Esophagus squamous epithelium (tissue), 5 donors: ENCODE results near the gene AGBL5. TPM values are rescaled to one million over a fixed set of nuclear protein-coding genes. Genes with fewer than 3 reads are reported as not detected.

Experiments used
- DNase-seq: peaks from one replicate; lab custom pipeline; 2025; lab: John Stamatoyannopoulos, UW
- H3K27ac ChIP-seq, 4 donors: fragments of 200-600 bp; sonication (generic); one replicate each; pipeline ENCODE4 v1.5.1; 2016 to 2019; ENCODE audit warnings: mild to moderate bottlenecking in 1 of 4
- H3K27me3 ChIP-seq, 4 donors: fragments of 200-600 bp; sonication (generic); 1 replicate in 3 of 4; 2 replicates in 1 of 4; pipeline versions ENCODE4 v1.5.1 to v1.6.0; 2017 to 2021; ENCODE audit warnings: antibody characterized with exemption in 1 of 4
- H3K36me3 ChIP-seq, 3 donors: fragments of 200-600 bp; sonication (generic); one replicate each; pipeline ENCODE4 v1.5.1; 2016 to 2019
- H3K4me1 ChIP-seq, 3 donors: fragments of 200-600 bp; sonication (generic); one replicate each; pipeline ENCODE4 v1.5.1; 2017 to 2019
- H3K4me3 ChIP-seq, 4 donors: fragments of 200-600 bp; sonication (generic); 1 replicate in 3 of 4; 2 replicates in 1 of 4; pipeline ENCODE4 v1.5.1; 2016 to 2019; ENCODE audit warnings: mild to moderate bottlenecking in 2 of 4, moderate library complexity in 1 of 4
- H3K9me3 ChIP-seq, 3 donors: fragments of 200-600 bp; sonication (generic); one replicate each; pipeline ENCODE4 v1.5.1; 2016 to 2019
- POLR2A ChIP-seq, 4 donors: fragments of 450-650 bp; IDR thresholded peaks; one replicate each; pipeline ENCODE4 v1.6.1; 2017; ENCODE audit warnings: antibody characterized with exemption in 4 of 4, mild to moderate bottlenecking in 4 of 4, moderate library complexity in 3 of 4
- WGBS, 2 donors: methylation state at CpG; one replicate each; pipeline ENCODE4 v1.1.5; 2018; 5-methylcytosine and 5-hydroxymethylcytosine counted together
- intact Hi-C: fragments of 100-400 bp; cut with DNase I; formaldehyde crosslinking; loops from one replicate; pipeline ENCODE4 v1.15.0; 2022
- total RNA-seq, 4 donors: library from RNA; depleted of rRNA; stranded (reverse); fragments of >200 nt; gene quantifications; one replicate each; pipeline ENCODE4 v1.1.0, GENCODE V29; 2016
- TF ChIP-seq, protein P1 (sequence below), 6 experiments: fragments of 450-650 bp in 4 of 6; fragments of 200-600 bp in 2 of 6; sonication (generic) in 2 of 6; IDR thresholded peaks; one replicate each; pipeline ENCODE4 v1.5.1; 2016 to 2019; ENCODE audit warnings: antibody characterized with exemption in 6 of 6, mild to moderate bottlenecking in 4 of 6, moderate library complexity in 4 of 6
- donor health status: DM: yes; HTN: yes; CAD: no.

AGBL5 gene
- total RNA-seq, 4 donors from 2014 or later, result 4.7 to 12.4 (median 9.6) TPM

DNA sequence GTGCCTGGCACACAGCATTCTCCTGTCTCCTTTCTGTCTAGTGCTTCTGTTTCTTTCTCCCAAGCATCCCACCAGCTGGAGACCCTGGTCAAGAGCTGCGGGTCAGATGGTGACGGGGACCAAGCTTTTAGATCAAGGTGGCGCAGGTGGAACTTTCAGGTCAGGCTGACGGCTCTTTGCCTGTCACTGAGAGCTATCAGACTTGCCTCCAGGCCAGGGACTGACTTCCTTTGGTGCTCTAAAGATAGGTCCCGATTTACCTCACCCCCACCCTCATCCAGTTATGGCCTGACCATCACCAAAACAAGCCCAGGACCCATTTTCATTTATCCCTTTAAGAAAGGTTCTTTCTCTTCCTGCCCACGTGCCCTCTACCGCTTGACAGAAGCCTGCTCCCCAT is 25.8 kb downstream of the AGBL5 start:
- intact Hi-C loops, result no loop called here
- Histone ChIP-seq H3K27me3 (no peaks in the 10 kb centered on the region), H3K9me3 (no peaks in the 10 kb centered on the region), H3K27ac (peak overlapping the region in 3 of 4 donors; percentile 29 to 98 (median 83)), H3K4me3 (no peak overlapping the region), H3K4me1 (peaks cover 20 to 91% (median 44%) of the 10 kb centered on the region in 3 donors), H3K36me3 (no peaks in the 10 kb centered on the region)
- no peak for DNase-seq
- TF ChIP-seq, protein P1, sequence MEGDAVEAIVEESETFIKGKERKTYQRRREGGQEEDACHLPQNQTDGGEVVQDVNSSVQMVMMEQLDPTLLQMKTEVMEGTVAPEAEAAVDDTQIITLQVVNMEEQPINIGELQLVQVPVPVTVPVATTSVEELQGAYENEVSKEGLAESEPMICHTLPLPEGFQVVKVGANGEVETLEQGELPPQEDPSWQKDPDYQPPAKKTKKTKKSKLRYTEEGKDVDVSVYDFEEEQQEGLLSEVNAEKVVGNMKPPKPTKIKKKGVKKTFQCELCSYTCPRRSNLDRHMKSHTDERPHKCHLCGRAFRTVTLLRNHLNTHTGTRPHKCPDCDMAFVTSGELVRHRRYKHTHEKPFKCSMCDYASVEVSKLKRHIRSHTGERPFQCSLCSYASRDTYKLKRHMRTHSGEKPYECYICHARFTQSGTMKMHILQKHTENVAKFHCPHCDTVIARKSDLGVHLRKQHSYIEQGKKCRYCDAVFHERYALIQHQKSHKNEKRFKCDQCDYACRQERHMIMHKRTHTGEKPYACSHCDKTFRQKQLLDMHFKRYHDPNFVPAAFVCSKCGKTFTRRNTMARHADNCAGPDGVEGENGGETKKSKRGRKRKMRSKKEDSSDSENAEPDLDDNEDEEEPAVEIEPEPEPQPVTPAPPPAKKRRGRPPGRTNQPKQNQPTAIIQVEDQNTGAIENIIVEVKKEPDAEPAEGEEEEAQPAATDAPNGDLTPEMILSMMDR (IDR thresholded peaks at IDR 0.05), result no peak
- TF ChIP-seq POLR2A (IDR thresholded peaks at IDR 0.05), result no peak
- 62 to 67% methylated on average over 7 of the region's 7 CpGs for WGBS, 2 donors

DNA sequence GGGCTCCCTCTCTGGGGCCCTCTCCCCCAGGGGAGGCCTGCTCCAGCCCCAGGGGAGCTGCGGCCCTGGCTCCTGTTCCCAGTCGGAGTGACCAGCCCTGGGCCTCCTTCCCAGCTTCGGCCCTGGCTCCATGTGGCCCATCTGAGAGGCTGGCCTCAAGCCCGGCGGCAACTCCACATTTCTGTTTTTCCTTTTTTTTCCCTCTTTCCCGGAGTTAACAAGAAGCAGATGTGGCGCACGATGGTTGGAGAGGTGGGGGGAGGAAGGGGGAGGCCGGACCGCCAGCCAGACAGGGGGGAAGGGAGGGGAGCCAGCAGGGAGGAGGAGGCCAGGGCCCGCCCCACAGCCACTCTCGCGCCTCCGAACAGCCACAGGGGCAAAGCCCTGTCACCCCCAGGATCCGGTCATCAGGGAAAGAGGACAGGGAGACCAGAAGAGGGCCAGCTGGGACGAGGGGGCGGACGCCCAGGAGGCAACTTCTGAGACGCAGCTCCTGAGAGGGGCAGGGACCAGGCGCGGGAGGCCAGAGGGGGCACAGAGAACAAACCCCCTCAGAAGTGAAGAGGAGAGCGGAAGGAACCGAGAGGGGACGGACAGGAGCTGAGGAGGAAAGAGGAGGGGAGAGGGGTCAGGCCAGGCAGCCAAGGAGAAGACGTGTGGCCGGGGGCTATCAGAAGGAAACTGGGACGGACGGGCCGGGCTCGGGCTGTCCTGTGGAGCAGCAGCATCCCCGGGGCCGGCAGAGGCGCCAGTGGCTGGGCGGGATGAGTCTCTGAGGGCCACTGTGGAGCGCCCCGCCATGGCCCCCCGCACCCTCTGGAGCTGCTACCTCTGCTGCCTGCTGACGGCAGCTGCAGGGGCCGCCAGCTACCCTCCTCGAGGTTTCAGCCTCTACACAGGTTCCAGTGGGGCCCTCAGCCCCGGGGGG is 27.1 kb downstream of the AGBL5 start, which contains the start of gene EMILIN1:
Gene EMILIN1, plus strand, starts transcription at position 349 of the 928 bp plus-strand sequence. Its CDS starts 451 bp downstream, at position 800.
- H3K36me3 ChIP-seq, result no peaks in the 10 kb centered on the region
- H3K27me3 ChIP-seq, result no peaks in the 10 kb centered on the region
- H3K4me1 ChIP-seq, result peaks cover 21 to 91% (median 37%) of the 10 kb centered on the region in 3 donors
- H3K4me3 ChIP-seq, result peak within 1 kb of the TSS; percentile 28 to 63 (median 48)
- peak within 1 kb of the TSS; percentile 71 to 98 (median 84) for H3K27ac ChIP-seq
- no peak for DNase-seq
- TF ChIP-seq POLR2A (IDR thresholded peaks at IDR 0.05), result peak in 2 of 4 donors; percentile 13 to 41
- TF ChIP-seq, protein P1 (IDR thresholded peaks at IDR 0.05), result no peak
- WGBS, 2 donors, result 40 to 57% methylated on average over 17 to 23 of the region's 41 CpGs
- intact Hi-C loops, result no loop called here
- no peaks in the 10 kb centered on the region for H3K9me3 ChIP-seq

DNA sequence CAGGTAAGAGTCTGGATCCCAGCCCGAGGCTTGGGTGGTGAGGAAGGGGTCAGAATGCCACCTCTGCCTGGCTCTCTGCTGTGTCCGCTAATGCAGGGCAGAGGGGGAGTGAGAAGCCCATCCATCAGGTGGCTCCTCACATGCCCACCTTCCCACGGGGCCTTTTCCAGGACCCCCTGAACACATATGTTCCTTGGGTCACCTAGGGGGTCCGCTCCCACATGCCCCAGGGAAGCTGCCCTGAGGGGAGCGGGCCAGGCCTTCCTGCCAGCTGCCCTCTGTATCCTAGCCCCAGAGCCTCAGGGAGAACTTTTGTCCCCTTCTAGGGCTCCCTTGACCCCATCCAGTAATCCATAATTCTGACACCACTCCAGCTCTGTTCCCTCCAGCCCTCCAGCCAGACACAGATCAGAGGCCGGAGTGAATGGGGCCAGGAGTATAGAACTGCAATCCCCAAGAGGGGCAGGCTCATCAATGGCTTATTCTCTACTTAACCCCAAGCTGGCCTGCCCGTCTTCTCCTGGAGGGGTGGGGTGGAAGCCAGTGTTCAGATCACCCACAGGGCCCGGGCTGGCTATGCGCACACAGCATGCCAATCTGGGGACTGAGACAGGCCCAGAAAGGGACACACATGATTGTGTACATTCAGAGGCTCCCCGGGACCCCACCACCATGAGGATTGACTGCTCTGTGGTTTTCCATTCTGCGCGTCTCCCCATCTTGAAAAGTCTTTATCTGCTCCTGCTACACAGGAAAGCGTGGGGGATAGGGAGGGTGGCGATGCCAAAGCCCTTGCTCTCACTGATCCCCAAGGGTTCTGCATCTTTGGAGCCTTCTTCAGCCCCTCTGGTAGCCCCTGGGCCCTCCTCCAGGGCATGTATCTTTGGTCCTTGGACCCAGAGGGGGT is 28.0 kb downstream of the AGBL5 start:
- DNase-seq, result no peak
- H3K36me3 ChIP-seq, result no peaks in the 10 kb centered on the region
- TF ChIP-seq POLR2A (IDR thresholded peaks at IDR 0.05), result no peak
- TF ChIP-seq, protein P1 (IDR thresholded peaks at IDR 0.05), result no peak
- peak overlapping the region; percentile 71 to 98 (median 84) for H3K27ac ChIP-seq
- intact Hi-C loops, result no loop called here
- 76 to 81% methylated on average over 4 to 7 of the region's 14 CpGs for WGBS, 2 donors
- H3K9me3 ChIP-seq, result no peaks in the 10 kb centered on the region
- peak overlapping the region; percentile 28 to 63 (median 48) for H3K4me3 ChIP-seq
- H3K27me3 ChIP-seq, result no peaks in the 10 kb centered on the region
- H3K4me1 ChIP-seq, result peaks cover 21 to 90% (median 36%) of the 10 kb centered on the region in 3 donors

DNA sequence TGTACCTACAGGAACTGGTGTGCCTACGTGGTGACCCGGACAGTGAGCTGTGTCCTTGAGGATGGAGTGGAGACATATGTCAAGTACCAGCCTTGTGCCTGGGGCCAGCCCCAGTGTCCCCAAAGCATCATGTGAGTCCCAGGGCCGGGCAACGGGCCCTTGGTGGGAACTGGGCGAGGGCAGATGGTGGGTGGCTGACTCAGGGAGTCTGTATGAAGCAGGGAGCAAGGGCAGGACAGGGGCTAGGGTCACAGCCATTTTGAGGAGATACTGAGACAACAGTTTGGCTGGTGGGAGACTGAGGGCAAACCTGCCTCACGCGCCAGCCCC is 28.6 kb downstream of the AGBL5 start:
- TF ChIP-seq POLR2A (IDR thresholded peaks at IDR 0.05), result no peak
- TF ChIP-seq, protein P1 (IDR thresholded peaks at IDR 0.05), result no peak
- DNase-seq, result no peak
- no peaks in the 10 kb centered on the region for H3K9me3 ChIP-seq
- no peaks in the 10 kb centered on the region for H3K27me3 ChIP-seq
- peak overlapping the region in 3 of 4 donors; percentile 43 to 63 (median 53) for H3K4me3 ChIP-seq
- H3K4me1 ChIP-seq, result peaks cover 24 to 88% (median 32%) of the 10 kb centered on the region in 3 donors
- peak overlapping the region; percentile 71 to 98 (median 84) for H3K27ac ChIP-seq
- WGBS, 2 donors, result 73 to 82% methylated on average over 6 of the region's 7 CpGs
- intact Hi-C loops, result no loop called here
- no peaks in the 10 kb centered on the region for H3K36me3 ChIP-seq
